D721Med (cell line): Measurements from ENCODE around the gene TNS1.
"Not testable (repeated sequence)": the region's sequence is repeated elsewhere in the genome, so short reads cannot be mapped to it uniquely, and the experiment has no call there.

Experiments used
- DNase-seq: peaks from one replicate; pipeline ENCODE4 v3.0.0; 2011; ENCODE audit warnings: low spot score; ENCODE audit not compliant: insufficient read length
- FAIRE-seq: peaks from 2 replicates; lab custom pipeline; 2011; peaks lifted over from hg19 to GRCh38; lab: Jason Lieb, UNC
- TF ChIP-seq, protein P1 (sequence below): IDR thresholded peaks from 2 replicates; pipeline ENCODE4 v1.5.1; 2012; ENCODE audit warnings: mild to moderate bottlenecking, control low read depth; ENCODE audit not compliant: insufficient read depth; ENCODE audit errors: missing control alignments

Gene TNS1

DNA sequence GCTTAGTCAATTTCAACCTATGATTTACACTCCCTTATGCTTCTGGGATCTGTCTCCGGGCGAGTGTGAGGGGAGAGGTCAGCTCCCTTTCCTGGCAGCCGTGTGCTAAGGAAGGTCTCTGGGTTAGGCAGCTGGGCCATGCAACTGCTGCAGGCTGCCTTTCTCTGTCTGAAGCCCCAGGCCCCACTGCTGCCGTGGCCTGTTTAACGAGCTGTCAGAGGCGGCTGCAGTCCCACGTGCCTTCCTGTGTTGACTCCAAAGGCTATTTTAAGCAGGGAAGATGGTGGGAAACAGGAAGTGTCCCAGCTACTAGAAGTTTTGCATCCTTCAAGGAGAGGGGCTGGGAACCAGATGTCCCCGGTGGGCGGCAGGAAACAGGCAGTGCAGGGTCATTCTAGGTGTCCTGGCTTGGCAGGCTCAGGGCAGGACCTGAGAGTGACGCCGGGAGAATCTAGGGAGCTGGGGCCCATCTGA, 186.4 kb downstream of the TNS1 start:
- FAIRE-seq (no peak), DNase-seq (no peak)
- TF ChIP-seq, protein P1, sequence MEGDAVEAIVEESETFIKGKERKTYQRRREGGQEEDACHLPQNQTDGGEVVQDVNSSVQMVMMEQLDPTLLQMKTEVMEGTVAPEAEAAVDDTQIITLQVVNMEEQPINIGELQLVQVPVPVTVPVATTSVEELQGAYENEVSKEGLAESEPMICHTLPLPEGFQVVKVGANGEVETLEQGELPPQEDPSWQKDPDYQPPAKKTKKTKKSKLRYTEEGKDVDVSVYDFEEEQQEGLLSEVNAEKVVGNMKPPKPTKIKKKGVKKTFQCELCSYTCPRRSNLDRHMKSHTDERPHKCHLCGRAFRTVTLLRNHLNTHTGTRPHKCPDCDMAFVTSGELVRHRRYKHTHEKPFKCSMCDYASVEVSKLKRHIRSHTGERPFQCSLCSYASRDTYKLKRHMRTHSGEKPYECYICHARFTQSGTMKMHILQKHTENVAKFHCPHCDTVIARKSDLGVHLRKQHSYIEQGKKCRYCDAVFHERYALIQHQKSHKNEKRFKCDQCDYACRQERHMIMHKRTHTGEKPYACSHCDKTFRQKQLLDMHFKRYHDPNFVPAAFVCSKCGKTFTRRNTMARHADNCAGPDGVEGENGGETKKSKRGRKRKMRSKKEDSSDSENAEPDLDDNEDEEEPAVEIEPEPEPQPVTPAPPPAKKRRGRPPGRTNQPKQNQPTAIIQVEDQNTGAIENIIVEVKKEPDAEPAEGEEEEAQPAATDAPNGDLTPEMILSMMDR = no peak

DNA sequence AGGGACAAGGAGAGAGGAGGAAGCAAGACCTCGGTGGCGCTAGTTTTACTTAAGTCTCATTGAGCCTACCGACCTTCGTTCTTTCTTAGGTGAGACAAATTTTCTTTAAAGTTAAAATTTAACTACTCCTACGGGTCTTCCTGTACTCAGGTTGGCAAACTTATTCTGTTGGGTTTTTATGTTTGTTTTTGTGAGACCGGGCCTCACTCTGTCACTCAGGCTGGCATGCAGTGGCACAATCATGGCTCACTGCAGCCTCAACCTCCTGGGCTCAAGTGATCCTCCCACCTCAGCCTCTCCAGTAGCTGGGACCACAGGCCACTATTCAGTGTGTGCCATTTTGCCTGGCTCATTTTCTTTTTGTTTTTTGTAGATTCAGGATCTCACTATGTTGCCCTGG, 189.0 kb downstream of the TNS1 start:
- DNase-seq = no peak
- TF ChIP-seq, protein P1 = no peak
- FAIRE-seq = no peak

DNA sequence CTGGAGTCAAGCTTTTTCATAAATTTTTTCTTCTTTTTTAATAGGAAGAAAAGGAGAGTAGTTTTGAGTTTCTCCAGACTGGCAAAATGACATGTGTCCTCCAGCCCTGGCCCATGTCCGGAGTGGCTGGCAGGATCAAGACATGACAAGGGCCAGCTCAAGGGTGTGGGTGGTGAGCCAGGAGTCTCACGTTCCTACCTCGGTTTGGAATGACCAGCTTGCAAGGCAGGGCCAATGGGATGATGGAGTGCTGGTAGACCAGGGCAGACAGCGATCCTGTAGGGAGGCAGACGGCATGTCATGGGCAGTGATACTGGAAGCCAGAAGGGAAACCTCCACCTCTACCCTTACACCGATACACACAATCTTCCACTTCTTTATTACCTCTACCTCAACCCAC, 190.6 kb downstream of the TNS1 start:
- TF ChIP-seq, protein P1 = no peak
- DNase-seq (no peak), FAIRE-seq (no peak)

DNA sequence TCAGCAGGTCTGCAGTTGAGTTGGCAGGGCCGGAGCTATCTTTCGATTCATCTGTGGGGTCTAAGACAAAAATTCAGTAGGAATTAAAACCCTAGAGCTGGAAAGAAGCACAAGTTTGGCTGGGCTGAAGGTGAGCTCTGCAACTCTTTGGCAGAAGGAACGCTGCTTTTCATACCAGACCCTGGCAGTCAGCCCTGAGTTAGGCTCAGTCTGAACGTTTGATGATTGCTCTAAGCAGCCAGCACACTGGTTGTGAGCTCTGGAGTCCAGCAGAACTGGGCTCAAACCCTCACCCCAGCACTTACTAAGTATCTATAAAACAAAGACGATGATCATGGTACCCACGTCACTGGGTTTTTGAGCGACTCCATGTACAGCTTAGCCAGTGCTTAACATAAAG, 192.5 kb downstream of the TNS1 start:
- DNase-seq = no peak
- TF ChIP-seq, protein P1 = no peak
- no peak for FAIRE-seq

DNA sequence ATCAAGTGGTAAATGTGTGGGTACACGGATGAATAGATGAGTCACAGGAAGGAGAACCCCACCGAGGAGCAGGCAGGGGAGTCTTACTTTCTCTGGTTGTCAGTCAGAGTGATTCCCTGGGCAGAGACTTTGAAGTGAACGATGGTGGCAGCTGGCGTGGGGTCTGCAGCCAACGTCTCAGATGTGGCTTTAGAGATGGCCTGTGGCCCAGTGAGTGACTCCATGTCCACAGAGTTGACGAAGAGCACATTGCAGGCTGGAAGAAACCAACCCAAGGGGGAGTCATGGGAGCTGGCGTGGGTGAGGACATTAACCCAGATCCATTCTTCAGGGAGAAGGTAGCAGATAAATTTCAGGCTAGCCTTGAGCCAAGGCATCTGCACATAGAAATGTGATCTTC, 193.1 kb downstream of the TNS1 start:
- DNase-seq (no peak), FAIRE-seq (no peak)
- TF ChIP-seq, protein P1 = no peak

DNA sequence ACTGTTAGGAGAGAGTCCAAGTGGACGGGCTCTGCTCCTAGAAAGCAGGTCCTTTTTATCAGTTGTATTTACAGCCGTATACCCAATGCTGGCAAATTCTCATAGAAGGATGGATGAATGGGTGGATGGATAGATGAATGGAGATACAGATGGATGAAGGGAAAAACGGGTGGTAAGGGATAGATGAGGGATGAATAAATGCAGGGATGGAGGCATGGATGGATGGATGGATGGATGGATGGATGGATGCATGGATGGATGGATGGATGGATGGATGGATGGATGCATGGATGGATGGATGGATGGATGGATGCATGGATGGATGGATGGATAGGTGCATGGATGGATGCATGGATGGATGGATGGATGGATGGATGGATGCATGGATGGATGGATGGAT, 193.8 kb downstream of the TNS1 start:
- not testable (repeated sequence) for DNase-seq, FAIRE-seq

DNA sequence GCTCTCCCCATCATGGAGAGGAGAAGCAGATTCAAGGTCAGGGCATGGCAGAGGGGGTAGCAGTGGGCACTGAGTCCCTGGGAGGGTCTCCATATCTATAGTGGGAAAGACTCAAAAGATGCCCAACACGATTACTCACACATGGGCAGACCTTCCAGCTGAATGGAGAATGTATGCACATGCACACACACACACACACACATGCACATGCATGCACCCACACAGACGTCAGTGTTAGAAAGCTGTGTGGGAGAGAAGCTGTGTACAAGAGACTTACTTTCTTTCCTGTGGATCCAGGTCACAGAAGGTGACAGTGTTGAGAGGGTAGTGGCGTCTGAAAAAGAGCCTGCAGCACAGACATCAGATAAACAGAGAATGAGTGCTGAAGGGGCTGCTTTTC, 194.5 kb downstream of the TNS1 start:
- DNase-seq (no peak), FAIRE-seq (no peak)
- TF ChIP-seq, protein P1 = no peak

DNA sequence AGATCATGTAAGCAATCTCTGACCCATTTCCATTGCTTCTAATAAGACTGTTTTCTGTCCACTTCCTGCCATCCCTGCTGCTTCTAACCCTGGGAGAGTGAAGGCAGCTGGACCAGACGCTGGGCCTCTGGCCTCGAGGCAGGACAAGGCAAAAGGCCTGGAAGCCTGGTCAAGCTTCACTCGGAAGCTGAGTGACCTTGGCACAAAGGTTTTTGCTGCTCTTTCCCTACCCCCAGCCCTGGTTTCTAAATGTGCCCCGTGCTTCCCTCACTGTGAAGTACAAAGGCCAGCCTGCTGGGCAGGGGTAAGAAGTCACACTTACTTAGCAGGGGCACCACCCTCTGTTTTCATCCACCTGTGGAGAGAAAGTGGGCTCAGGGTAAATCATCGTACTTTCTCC, 195.0 kb downstream of the TNS1 start:
- no peak for FAIRE-seq
- no peak for DNase-seq
- TF ChIP-seq, protein P1 = no peak
